Measurements from ENCODE around the gene TMEM271.

Gene TMEM271

DNA sequence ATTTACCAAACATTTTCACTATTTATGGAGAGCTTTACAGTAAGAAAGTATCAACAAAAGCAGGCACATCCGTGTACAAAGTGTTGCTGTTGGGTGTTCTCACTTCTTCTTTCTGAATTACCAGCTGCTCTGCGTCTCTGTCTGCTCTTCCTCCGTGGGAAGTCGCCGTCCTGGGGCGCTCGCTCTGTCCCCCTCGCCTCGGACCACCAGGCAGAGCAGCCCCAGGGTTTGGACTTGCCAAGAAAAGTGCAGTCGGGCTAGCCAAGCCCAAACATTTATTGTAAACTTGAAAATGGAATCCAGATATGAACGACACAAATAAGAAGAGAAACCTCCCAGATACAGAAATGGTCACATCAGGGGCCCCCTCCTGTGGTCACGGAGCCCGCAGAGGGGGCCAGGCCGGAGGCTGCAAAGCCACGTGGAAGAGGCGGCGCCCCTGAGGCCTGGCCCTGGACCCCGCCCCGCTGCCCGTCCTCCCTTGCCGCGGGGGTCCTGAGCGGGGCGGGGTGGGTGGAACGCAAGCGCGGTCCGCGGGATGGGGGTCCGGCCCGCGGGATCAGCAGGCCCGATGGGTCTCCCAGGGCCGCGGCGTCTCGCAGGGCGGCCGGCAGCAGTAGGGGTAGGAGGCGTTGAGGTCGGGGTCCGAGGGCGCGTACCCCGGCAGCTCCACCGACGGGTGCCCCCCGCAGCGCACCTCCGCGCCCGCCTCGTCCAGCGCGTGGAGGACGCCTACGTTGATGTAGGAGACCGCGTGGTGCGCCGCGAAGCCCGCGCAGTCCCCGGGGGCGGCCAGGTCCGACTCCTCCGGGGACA, 1.5 kb downstream of the TMEM271 start:
- no peak for DNase-seq
- Histone ChIP-seq H3K27ac (no peak overlapping the region), H3K27me3 (ENCODE audit: insufficient read depth, low read depth, severe bottlenecking) (no peaks in the 10 kb centered on the region)

GRCh38 chr4:573122-573892, 2.8 kb downstream of the TMEM271 start:
- Histone ChIP-seq H3K4me3 (ENCODE audit: low read depth, low read length) (no peak overlapping the region), H3K27ac (no peak overlapping the region), H3K27me3 (ENCODE audit: insufficient read depth, low read depth, severe bottlenecking) (no peaks in the 10 kb centered on the region), H3K36me3 (no peaks in the 10 kb centered on the region), H3K9me3 (ENCODE audit: severe bottlenecking) (no peaks in the 10 kb centered on the region)
- TF ChIP-seq, protein P1, sequence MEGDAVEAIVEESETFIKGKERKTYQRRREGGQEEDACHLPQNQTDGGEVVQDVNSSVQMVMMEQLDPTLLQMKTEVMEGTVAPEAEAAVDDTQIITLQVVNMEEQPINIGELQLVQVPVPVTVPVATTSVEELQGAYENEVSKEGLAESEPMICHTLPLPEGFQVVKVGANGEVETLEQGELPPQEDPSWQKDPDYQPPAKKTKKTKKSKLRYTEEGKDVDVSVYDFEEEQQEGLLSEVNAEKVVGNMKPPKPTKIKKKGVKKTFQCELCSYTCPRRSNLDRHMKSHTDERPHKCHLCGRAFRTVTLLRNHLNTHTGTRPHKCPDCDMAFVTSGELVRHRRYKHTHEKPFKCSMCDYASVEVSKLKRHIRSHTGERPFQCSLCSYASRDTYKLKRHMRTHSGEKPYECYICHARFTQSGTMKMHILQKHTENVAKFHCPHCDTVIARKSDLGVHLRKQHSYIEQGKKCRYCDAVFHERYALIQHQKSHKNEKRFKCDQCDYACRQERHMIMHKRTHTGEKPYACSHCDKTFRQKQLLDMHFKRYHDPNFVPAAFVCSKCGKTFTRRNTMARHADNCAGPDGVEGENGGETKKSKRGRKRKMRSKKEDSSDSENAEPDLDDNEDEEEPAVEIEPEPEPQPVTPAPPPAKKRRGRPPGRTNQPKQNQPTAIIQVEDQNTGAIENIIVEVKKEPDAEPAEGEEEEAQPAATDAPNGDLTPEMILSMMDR (IDR thresholded peaks at IDR 0.05; ENCODE audit: low read depth, low read length) = no peak
- DNase-seq = no peak

More for the DNA sequence above, 1.5 kb downstream of the TMEM271 start:
- H3K4me3 ChIP-seq (ENCODE audit: low read depth, low read length) = peak overlapping the region; percentile 25
- no peaks in the 10 kb centered on the region for H3K9me3 ChIP-seq (ENCODE audit: severe bottlenecking)
- TF ChIP-seq, protein P1 (IDR thresholded peaks at IDR 0.05; ENCODE audit: low read depth, low read length) = no peak
- no peaks in the 10 kb centered on the region for H3K36me3 ChIP-seq

- no peak for DNase-seq
- TF ChIP-seq, protein P1 (IDR thresholded peaks at IDR 0.05; ENCODE audit: low read depth, low read length) = no peak
- Histone ChIP-seq H3K4me3 (ENCODE audit: low read depth, low read length) (no peak overlapping the region), H3K9me3 (ENCODE audit: severe bottlenecking) (no peaks in the 10 kb centered on the region), H3K27me3 (ENCODE audit: insufficient read depth, low read depth, severe bottlenecking) (no peaks in the 10 kb centered on the region), H3K27ac (no peak overlapping the region), H3K36me3 (no peaks in the 10 kb centered on the region)
These were observed 3.5 kb downstream of the TMEM271 start for GRCh38 chr4:572594-572993.

- Histone ChIP-seq H3K27me3 (ENCODE audit: insufficient read depth, low read depth, severe bottlenecking) (no peaks in the 10 kb centered on the region), H3K9me3 (ENCODE audit: severe bottlenecking) (no peaks in the 10 kb centered on the region), H3K4me3 (ENCODE audit: low read depth, low read length) (no peak overlapping the region), H3K27ac (no peak overlapping the region), H3K36me3 (no peaks in the 10 kb centered on the region)
- TF ChIP-seq, protein P1 (IDR thresholded peaks at IDR 0.05; ENCODE audit: low read depth, low read length) = no peak
- DNase-seq = no peak
These were observed 4.1 kb downstream of the TMEM271 start for GRCh38 chr4:571838-572572.

DNA sequence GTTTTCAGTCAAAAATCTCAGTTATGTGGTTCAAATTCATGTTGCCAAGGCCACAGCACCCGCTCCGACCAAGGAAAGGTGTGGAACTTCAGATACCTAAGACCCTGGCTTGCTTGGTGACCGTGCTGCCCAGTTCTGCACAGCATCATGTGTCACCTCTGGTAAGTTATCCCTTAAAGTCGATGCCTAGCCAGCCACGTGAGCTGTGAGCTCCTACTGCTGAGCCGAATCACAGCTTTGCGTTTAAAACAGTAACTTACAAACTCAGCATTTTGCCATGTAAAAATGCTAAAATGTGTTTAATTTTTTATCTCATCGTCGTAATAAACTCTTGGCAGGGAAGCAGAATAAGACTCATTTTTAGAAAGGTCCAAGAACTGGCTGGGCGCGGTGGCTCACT, 5.3 kb downstream of the TMEM271 start:
- no peaks in the 10 kb centered on the region for H3K36me3 ChIP-seq
- DNase-seq = no peak
- H3K27ac ChIP-seq = no peak overlapping the region
- no peak overlapping the region for H3K4me3 ChIP-seq (ENCODE audit: low read depth, low read length)
- H3K27me3 ChIP-seq (ENCODE audit: insufficient read depth, low read depth, severe bottlenecking) = no peaks in the 10 kb centered on the region
- H3K9me3 ChIP-seq (ENCODE audit: severe bottlenecking) = peaks cover 3% of the 10 kb centered on the region
- TF ChIP-seq, protein P1 (IDR thresholded peaks at IDR 0.05; ENCODE audit: low read depth, low read length) = no peak
